Adrenal gland (tissue), 5 donors: ENCODE results near the gene TSPAN18.

Source experiments
- POLR2A ChIP-seq, 2 donors: fragments of 450-650 bp; IDR thresholded peaks; one replicate each; pipeline ENCODE4 v1.6.1; 2017; ENCODE audit warnings: antibody characterized with exemption in 2 of 2, mild to moderate bottlenecking in 2 of 2, moderate library complexity in 1 of 2
- TF ChIP-seq, protein P1 (sequence below), 6 experiments: fragments of 450-650 bp in 4 of 6; fragments of 200-600 bp in 2 of 6; sonication (generic) in 1 of 6; IDR thresholded peaks; 1 replicate in 5 of 6; 2 replicates in 1 of 6; pipeline versions ENCODE4 v1.5.1 to v1.8.0; 2016 to 2021; ENCODE audit warnings: antibody characterized with exemption in 6 of 6, mild to moderate bottlenecking in 2 of 6, moderate library complexity in 1 of 6
- donor health status: DM: no; HTN: no; CAD: no.

DNA sequence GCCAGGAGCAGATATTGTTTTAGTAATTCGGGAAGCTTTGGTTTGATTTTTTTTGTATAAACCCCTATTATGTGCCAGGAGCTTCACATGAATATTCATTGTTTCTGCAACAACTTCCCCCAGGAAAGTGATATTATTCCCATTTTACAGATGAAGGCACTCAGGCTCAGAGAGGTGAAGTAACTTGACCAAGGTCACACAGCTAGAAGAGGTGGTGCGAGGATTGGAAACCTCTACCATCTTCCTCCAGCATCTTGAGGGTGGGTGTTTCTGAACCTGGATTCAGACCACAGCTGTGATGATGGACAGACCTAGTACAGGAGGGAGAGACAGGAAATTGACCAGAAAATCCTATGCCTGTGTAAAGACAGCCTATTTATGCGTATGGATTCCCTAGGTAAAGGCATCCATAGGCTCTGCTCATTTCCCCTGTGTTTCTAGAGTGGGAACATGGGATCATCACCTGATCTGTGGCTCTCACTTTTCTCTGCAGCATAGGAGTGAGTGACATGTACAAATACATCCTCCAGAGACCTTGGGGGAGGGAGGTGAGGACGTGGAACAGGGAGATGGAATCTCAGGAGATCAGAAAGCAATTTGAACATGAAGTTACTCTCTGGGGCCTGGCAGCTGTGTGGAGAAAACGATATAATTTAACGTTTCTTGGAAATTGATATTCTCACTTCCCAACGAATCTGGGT, 81.4 kb downstream of the TSPAN18 start:
- TF ChIP-seq, protein P1, sequence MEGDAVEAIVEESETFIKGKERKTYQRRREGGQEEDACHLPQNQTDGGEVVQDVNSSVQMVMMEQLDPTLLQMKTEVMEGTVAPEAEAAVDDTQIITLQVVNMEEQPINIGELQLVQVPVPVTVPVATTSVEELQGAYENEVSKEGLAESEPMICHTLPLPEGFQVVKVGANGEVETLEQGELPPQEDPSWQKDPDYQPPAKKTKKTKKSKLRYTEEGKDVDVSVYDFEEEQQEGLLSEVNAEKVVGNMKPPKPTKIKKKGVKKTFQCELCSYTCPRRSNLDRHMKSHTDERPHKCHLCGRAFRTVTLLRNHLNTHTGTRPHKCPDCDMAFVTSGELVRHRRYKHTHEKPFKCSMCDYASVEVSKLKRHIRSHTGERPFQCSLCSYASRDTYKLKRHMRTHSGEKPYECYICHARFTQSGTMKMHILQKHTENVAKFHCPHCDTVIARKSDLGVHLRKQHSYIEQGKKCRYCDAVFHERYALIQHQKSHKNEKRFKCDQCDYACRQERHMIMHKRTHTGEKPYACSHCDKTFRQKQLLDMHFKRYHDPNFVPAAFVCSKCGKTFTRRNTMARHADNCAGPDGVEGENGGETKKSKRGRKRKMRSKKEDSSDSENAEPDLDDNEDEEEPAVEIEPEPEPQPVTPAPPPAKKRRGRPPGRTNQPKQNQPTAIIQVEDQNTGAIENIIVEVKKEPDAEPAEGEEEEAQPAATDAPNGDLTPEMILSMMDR (IDR thresholded peaks at IDR 0.05): no peak
- TF ChIP-seq POLR2A (IDR thresholded peaks at IDR 0.05): no peak
